PC-9 (cell line): ENCODE results near the gene FCN1.

Experiments
- EZH2 ChIP-seq: fragments of 200-600 bp; sonication (generic); IDR thresholded peaks from 2 replicates; pipeline ENCODE4 v1.8.0; 2017; ENCODE audit warnings: antibody characterized with exemption, low read depth
- TF ChIP-seq, protein P1 (sequence below): fragments of 200-600 bp; sonication (generic); conservative IDR thresholded peaks from 2 replicates; pipeline ENCODE4 v1.6.1; 2017; ENCODE audit warnings: mixed run types, antibody characterized with exemption, mild to moderate bottlenecking, moderate library complexity

DNA sequence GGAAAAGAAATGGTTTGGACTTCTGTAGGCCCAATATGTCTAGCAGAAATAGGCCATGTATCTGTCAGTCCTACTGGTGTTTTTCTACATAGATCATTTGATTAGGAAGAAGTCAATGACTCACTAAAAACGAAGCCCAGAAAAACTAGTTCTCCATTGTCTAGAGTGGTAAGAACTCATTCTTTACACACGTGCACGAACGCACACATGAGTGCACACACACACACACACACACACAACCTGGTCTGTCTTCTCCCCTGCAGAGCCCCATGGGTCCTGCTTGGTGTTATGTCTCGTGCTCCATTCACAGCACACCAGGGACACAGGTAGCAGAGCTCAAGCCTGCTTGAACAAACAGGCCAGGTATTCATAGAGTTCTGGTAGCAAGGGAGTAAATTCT lies 14.9 kb upstream of the FCN1 start:
- TF ChIP-seq, protein P1, sequence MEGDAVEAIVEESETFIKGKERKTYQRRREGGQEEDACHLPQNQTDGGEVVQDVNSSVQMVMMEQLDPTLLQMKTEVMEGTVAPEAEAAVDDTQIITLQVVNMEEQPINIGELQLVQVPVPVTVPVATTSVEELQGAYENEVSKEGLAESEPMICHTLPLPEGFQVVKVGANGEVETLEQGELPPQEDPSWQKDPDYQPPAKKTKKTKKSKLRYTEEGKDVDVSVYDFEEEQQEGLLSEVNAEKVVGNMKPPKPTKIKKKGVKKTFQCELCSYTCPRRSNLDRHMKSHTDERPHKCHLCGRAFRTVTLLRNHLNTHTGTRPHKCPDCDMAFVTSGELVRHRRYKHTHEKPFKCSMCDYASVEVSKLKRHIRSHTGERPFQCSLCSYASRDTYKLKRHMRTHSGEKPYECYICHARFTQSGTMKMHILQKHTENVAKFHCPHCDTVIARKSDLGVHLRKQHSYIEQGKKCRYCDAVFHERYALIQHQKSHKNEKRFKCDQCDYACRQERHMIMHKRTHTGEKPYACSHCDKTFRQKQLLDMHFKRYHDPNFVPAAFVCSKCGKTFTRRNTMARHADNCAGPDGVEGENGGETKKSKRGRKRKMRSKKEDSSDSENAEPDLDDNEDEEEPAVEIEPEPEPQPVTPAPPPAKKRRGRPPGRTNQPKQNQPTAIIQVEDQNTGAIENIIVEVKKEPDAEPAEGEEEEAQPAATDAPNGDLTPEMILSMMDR = no peak
- TF ChIP-seq EZH2 = no peak
